GM23338 (cell line): Measurements from ENCODE around the gene NTPCR.

Experiments
- CREB1 ChIP-seq: fragments of 250-450 bp; sonication (Bioruptor Pico); IDR thresholded peaks from 2 replicates; pipeline ENCODE4 v1.5.0; 2020; ENCODE audit warnings: low read depth, mild to moderate bottlenecking, moderate library complexity
- EZH2 ChIP-seq: fragments of 200-600 bp; sonication (generic); IDR thresholded peaks from one replicate; pipeline ENCODE4 v1.8.0; 2017; ENCODE audit warnings: antibody characterized with exemption, mild to moderate bottlenecking, low read depth; ENCODE audit not compliant: unreplicated experiment
- EZH2phosphoT487 ChIP-seq: fragments of 200-600 bp; sonication (generic); IDR thresholded peaks from one replicate; pipeline ENCODE4 v1.8.1; 2018; ENCODE audit warnings: antibody characterized with exemption; ENCODE audit not compliant: unreplicated experiment
- JUNB ChIP-seq: IDR thresholded peaks from one replicate; pipeline ENCODE4 v1.6.1; 2016; ENCODE audit warnings: antibody characterized with exemption; ENCODE audit not compliant: unreplicated experiment
- NANOG ChIP-seq: IDR thresholded peaks from 2 replicates; pipeline ENCODE4 v1.6.1; 2016; ENCODE audit warnings: antibody characterized with exemption, borderline replicate concordance
- POLR2AphosphoS5 ChIP-seq: IDR thresholded peaks from 2 replicates; pipeline ENCODE4 v1.6.1; 2016; ENCODE audit warnings: antibody characterized with exemption, low read depth
- TF ChIP-seq, protein P1 (sequence below), 2 experiments: fragments of 200-600 bp in 1 of 2; sonication (generic) in 1 of 2; conservative IDR thresholded peaks; 2 replicates each; pipeline versions ENCODE4 v1.5.1 to v1.6.1; 2016 to 2017; ENCODE audit warnings: antibody characterized with exemption in 2 of 2, low read depth in 2 of 2, mild to moderate bottlenecking in 2 of 2, moderate library complexity in 1 of 2
- TF ChIP-seq, protein P2 (sequence below): IDR thresholded peaks from 2 replicates; pipeline ENCODE4 v1.6.1; 2016; ENCODE audit warnings: antibody characterized with exemption
- TF ChIP-seq, protein P3 (sequence below): IDR thresholded peaks from one replicate; pipeline ENCODE4 v1.6.1; 2018; ENCODE audit warnings: antibody characterized with exemption; ENCODE audit not compliant: unreplicated experiment

DNA sequence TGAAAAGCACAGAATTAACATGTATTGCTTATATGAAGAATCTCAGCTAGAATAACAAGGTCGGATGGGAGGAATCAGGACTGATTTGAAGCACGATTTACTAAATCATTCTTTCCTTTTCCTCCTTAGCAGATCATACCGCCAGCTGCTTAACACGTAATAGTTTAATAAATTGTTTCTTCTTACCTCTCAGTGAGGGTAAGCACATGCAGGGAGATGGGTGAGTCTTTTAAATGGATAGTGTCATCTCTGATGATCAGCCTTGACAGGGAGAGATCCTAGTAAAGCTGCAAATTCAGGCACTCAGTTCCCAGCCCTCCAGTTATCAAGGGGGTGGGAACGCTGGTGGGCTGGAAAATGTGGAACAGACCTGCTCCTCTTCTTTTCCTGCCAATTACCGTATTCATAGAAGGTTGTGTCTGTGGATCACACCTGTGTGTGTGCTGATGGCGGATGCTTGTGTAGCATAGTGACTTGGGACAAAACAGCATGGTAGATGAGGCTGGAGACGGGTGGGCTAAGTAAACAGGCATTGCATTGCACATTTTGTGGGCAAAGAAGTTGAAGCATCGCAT, 30.7 kb downstream of the NTPCR start:
- no peak for TF ChIP-seq EZH2
- TF ChIP-seq, protein P1, sequence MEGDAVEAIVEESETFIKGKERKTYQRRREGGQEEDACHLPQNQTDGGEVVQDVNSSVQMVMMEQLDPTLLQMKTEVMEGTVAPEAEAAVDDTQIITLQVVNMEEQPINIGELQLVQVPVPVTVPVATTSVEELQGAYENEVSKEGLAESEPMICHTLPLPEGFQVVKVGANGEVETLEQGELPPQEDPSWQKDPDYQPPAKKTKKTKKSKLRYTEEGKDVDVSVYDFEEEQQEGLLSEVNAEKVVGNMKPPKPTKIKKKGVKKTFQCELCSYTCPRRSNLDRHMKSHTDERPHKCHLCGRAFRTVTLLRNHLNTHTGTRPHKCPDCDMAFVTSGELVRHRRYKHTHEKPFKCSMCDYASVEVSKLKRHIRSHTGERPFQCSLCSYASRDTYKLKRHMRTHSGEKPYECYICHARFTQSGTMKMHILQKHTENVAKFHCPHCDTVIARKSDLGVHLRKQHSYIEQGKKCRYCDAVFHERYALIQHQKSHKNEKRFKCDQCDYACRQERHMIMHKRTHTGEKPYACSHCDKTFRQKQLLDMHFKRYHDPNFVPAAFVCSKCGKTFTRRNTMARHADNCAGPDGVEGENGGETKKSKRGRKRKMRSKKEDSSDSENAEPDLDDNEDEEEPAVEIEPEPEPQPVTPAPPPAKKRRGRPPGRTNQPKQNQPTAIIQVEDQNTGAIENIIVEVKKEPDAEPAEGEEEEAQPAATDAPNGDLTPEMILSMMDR (conservative IDR thresholded peaks at IDR 0.05; ENCODE audit: low read depth in 2 of 2) = no peak
- no peak for TF ChIP-seq JUNB
- TF ChIP-seq EZH2phosphoT487 = no peak
- TF ChIP-seq, protein P2, sequence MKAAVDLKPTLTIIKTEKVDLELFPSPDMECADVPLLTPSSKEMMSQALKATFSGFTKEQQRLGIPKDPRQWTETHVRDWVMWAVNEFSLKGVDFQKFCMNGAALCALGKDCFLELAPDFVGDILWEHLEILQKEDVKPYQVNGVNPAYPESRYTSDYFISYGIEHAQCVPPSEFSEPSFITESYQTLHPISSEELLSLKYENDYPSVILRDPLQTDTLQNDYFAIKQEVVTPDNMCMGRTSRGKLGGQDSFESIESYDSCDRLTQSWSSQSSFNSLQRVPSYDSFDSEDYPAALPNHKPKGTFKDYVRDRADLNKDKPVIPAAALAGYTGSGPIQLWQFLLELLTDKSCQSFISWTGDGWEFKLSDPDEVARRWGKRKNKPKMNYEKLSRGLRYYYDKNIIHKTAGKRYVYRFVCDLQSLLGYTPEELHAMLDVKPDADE = no peak
- TF ChIP-seq, protein P3, sequence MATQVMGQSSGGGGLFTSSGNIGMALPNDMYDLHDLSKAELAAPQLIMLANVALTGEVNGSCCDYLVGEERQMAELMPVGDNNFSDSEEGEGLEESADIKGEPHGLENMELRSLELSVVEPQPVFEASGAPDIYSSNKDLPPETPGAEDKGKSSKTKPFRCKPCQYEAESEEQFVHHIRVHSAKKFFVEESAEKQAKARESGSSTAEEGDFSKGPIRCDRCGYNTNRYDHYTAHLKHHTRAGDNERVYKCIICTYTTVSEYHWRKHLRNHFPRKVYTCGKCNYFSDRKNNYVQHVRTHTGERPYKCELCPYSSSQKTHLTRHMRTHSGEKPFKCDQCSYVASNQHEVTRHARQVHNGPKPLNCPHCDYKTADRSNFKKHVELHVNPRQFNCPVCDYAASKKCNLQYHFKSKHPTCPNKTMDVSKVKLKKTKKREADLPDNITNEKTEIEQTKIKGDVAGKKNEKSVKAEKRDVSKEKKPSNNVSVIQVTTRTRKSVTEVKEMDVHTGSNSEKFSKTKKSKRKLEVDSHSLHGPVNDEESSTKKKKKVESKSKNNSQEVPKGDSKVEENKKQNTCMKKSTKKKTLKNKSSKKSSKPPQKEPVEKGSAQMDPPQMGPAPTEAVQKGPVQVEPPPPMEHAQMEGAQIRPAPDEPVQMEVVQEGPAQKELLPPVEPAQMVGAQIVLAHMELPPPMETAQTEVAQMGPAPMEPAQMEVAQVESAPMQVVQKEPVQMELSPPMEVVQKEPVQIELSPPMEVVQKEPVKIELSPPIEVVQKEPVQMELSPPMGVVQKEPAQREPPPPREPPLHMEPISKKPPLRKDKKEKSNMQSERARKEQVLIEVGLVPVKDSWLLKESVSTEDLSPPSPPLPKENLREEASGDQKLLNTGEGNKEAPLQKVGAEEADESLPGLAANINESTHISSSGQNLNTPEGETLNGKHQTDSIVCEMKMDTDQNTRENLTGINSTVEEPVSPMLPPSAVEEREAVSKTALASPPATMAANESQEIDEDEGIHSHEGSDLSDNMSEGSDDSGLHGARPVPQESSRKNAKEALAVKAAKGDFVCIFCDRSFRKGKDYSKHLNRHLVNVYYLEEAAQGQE = no peak
- no peak for TF ChIP-seq POLR2AphosphoS5
- TF ChIP-seq CREB1 (CRISPR knock-in tag) = no peak
- TF ChIP-seq NANOG = no peak
